T-helper 1 cell (primary cell): ENCODE results near the gene NBAS.

Experiments used
- DNase-seq, 5 donors: peaks; one replicate each; pipeline ENCODE4 v3.0.0-alpha.2; 2012 to 2020
- total RNA-seq, 4 donors: gene quantifications; one replicate each; lab custom pipeline; 2026; lab: John Stamatoyannopoulos, UW

The NBAS gene
- 101 to 164 (median 140) reads per million in 4 donors for total RNA-seq

- peak; percentile 55 to 79 (median 64) for DNase-seq
Measured at GRCh38 chr2:15560988-15561573, at the start of gene NBAS. TSS of gene NBAS (minus strand) at chr2:15561334. CDS start at chr2:15561304, 30 bp downstream.

GRCh38 chr2:15610430-15610952 is 49.4 kb upstream of the NBAS start:
- no peak for DNase-seq

- no peak for DNase-seq
Measured at GRCh38 chr2:15609341-15610042, 48.4 kb upstream of the NBAS start.

- no peak for DNase-seq
Measured at GRCh38 chr2:15608392-15608761, 47.2 kb upstream of the NBAS start.

- DNase-seq = no peak
Measured at GRCh38 chr2:15607709-15608391, 46.7 kb upstream of the NBAS start.

- no peak for DNase-seq
Measured at GRCh38 chr2:15606481-15607441, 45.6 kb upstream of the NBAS start.

- DNase-seq = no peak
Measured at GRCh38 chr2:15605721-15606120, 44.6 kb upstream of the NBAS start.

GRCh38 chr2:15603948-15604347 is 42.8 kb upstream of the NBAS start:
- no peak for DNase-seq

GRCh38 chr2:15603044-15603765 is 42.1 kb upstream of the NBAS start:
- DNase-seq = no peak

- no peak for DNase-seq
Measured at GRCh38 chr2:15602393-15602792, 41.3 kb upstream of the NBAS start.

- DNase-seq = no peak
Measured at GRCh38 chr2:15601681-15602080, 40.5 kb upstream of the NBAS start.

- no peak for DNase-seq
Measured at GRCh38 chr2:15599994-15600393, 38.9 kb upstream of the NBAS start.

GRCh38 chr2:15596968-15597367 is 35.8 kb upstream of the NBAS start:
- DNase-seq = no peak

GRCh38 chr2:15596350-15596749 is 35.2 kb upstream of the NBAS start:
- no peak for DNase-seq

GRCh38 chr2:15595936-15596335 is 34.8 kb upstream of the NBAS start:
- no peak for DNase-seq

- DNase-seq = no peak
Measured at GRCh38 chr2:15595342-15595905, 34.3 kb upstream of the NBAS start.

GRCh38 chr2:15594291-15595256 is 33.4 kb upstream of the NBAS start:
- no peak for DNase-seq

- DNase-seq = no peak
Measured at GRCh38 chr2:15593327-15593705, 32.2 kb upstream of the NBAS start.

- peak; percentile 68 to 87 (median 79) for DNase-seq
Measured at GRCh38 chr2:15591692-15592463, 30.7 kb upstream of the NBAS start, which contains the start of gene DDX1. TSS of gene DDX1 (plus strand) at chr2:15591868. CDS start at chr2:15591934, 66 bp downstream.

GRCh38 chr2:15591373-15591691 is 30.2 kb upstream of the NBAS start:
- no peak for DNase-seq
